GM12892 (cell line): ENCODE measurements around the gene METAP2.

Experiments
- POLR2A ChIP-seq: IDR thresholded peaks from 2 replicates; pipeline ENCODE4 v1.6.1; 2011; ENCODE audit warnings: low read depth, low read length, control low read depth
- POLR2AphosphoS5 ChIP-seq: IDR thresholded peaks from 2 replicates; pipeline ENCODE4 v1.6.1; 2011; ENCODE audit warnings: low read depth, low read length, control low read depth
- TAF1 ChIP-seq: IDR thresholded peaks from 2 replicates; pipeline ENCODE4 v1.6.1; 2011; ENCODE audit warnings: low read depth, mild to moderate bottlenecking, control low read depth, low read length, borderline replicate concordance

DNA sequence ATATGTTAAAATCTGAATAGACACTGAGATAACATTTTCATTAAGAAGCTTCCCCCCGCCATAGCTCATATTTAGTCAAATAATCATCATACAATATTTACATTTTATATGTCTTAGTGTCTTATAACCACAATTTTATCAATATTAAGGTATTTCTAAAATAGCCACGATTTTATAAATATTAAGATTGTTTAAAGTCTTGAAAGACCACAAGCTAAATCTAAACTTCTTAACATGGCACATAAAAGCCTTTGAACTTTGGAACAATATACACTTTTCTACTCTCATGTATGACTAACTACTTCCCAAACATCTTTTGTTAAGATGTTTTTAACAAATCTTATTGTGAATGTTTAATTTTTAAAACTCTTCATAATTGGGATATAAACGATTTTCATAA lies 70.8 kb downstream of the METAP2 start:
- TF ChIP-seq POLR2A (no peak), POLR2AphosphoS5 (no peak), TAF1 (no peak)
